DMS 273 (cell line): ENCODE data around the gene PCNX3.
"Not testable (repeated sequence)": the region's sequence is repeated elsewhere in the genome, so short reads cannot be mapped to it uniquely, and the experiment has no call there.

Experiments used
- DNase-seq: peaks from one replicate; lab custom pipeline; 2025; ENCODE audit not compliant: unreplicated experiment; lab: John Stamatoyannopoulos, UW

The PCNX3 gene

DNA sequence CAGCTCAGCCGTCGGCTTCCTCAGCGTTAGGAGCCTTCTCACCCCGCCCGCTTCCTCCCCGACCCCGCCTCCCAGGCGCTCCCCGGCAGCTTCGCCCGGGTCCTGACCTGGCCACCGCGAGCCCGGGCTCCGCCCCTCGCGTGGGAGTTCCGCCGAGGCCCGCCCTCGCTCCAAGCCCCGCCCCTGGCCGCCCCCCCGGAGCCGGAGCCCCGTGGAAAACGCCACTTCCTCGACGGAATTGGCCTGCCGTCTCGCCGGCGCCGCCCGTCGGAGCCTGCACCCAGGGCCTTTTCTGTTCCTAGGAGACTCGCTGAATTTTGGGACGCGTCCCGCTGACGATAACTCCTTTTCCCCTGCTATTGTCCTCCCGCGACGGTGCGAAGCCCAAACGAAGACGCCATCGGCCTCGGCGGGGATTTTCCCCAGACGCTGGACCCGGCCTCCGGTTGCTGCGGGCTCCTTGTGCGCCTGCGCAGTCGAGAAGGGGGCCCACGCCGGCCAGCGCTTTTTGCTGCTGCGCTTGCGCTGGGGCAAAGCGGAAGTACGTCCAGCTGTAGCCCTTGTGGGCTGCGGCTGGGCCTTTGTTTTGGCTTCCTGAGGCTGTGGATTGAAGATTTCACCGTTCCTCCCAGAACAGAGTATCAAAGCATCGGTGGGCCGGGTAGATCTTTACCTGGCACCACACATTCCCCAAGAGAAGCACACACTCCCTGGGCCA, 37.1 kb downstream of the PCNX3 start:
- DNase-seq, result peak; percentile 86

- DNase-seq, result no peak
These were observed 38.0 kb downstream of the PCNX3 start for GRCh38 chr11:65653229-65654225.

DNA sequence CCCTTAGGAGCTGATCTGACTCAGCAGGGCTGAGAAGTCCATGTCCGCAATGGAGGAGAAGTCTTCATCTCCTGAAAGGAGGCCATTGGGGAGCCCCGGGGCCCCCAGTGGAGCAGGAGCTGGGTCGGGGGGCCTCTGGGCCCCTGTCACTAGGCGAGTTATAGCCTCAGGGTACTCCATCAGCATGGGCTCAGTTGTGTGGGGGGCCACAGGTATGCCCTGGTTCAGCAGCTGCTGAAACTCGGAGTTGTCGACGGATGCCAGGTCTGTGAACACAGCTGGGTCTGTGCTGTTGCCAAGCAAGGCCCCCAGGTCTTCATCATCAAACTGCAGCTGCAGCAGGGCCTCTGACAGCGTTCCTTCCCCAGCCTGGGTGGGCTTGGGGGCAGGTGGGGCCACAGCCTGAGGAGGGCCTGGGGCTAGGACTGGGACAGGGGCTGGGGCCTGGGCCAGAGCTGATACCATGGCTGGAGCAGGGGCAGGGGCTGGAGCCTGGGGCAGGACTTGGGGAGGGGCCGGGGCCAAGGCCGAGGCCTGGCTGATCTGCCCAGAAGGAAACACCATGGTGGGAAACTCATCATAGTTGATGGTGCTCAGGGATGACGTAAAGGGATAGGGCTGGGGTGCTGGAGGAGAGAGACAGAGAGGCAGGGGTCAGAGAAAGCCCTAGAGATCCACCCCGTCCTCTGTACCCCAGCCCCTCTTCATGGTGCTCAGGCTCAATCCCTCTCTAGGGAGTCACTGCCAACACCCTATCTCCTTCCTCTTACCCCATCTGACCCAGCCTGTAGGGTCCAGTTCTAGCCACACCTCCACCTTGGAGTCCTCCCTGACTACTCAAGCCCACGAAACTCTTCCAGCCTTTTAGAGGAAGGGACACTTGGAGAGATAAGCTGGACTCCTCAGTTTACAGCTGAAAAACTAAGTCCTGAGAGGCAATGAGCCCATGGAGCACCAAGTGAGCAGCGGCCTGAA, 39.1 kb downstream of the PCNX3 start:
- no peak for DNase-seq

GRCh38 chr11:65655570-65656332, 40.2 kb downstream of the PCNX3 start:
- DNase-seq, result no peak

DNA sequence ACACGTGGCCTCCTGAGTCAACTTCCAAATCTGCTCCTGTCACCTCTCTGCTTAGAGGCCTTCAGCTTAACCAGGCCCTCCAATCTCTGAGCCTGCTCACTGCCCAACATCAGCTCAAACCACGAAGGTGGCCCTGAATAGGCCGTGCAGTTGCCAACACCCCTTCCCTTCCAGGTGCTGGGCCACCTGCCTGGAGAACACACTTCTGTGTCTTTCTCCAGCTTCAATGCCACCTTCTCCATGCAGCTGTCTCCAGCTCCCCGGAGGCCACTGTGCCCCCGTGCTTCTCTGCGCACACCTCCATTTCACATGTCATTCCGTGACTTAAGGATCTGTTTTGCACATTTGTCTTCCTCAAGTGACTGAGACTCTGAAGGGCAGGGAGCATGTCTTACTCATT, 41.9 kb downstream of the PCNX3 start:
- no peak for DNase-seq

GRCh38 chr11:65658174-65659021, 42.8 kb downstream of the PCNX3 start:
- no peak for DNase-seq

DNA sequence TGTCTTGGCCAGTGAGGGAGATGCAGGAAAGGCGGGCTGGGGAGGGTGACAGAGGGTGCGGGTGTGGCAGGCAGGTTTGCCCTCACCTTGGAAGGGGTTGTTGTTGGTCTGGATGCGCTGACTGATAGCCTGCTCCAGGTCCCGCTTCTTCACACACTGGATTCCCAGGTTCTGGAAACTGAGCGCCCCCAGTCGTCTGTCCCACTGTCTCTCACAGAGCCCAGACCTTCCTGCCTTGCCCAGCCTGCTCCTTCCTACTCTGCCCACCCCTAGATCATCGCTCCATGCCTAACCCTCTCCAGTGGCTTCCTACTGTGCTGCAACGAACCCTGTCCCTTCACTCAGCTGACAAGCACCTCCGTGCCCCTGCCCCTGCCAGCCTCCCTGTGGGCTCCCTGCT, 44.5 kb downstream of the PCNX3 start:
- DNase-seq, result no peak

GRCh38 chr11:65660908-65661307, 45.3 kb downstream of the PCNX3 start:
- not testable (repeated sequence) for DNase-seq

- no peak for DNase-seq
These were observed 46.1 kb downstream of the PCNX3 start for GRCh38 chr11:65661599-65662246.

DNA sequence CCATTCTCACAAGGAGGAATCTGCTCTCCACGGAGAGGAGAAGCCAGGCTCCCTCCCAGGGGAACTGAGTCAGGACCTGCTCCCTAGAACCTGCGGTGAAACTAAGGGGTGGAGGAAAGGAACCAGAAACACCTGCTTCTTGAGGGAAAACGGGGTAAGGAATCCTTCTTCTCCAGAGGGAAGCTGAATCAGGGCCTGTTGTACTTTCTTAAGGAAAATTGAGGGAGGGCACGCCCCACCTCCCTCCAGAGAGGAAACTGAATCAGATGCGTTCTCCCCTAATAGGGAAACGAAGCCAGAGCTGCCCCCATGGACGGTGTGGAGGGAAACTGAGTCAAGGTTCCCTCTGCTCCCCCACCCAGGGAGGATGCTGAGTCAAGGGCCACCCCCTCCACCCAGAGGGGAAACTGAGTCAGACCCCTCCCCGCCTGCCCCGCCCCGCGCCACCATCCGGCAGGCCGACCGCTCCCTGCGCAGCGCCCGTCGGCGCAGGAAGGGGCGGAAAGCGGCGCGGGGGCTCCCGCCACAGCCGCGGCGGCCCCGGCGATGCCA, 46.7 kb downstream of the PCNX3 start:
- no peak for DNase-seq

DNA sequence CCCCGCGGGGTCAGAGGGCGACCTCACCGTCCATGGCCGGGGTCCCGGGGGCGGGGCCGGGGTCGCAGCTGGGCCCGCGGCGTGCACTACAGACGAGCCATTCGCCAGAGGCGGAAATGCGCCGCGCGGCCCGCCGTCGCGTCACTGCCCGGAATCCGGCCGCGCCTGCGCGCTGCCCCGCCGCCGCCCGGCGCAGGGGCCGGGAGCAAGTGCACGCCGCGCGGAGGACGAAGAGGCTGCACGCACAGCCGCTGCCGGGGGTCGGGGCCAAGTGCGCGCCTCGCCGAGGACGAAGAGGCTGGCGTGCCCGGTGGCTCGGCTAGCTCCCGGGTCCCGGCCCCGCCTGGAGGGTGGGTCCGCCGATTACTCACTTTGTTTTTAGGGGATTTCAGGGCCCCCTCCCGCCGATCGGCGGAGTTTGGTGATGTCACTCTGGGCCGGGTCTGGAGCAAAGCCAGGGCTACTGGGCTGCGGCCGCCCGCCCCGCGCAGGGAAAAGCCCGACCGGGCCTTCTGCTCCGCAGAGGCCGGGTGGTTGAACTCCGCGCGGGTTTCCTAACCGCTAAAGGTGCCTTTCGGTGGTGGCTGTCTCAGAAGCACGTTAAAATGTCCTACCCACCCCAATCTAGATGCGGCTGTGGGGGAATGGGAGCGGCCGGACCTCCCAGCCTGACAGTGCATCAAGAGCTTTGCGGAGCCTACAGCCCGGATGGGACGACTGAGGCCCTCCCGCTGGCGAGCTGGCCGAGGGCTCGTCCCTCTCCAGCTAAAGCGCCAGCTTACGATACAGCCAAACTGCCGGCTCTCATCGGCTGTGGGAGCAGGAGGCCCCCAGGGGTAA, 47.4 kb downstream of the PCNX3 start, which contains the start of gene RELA:
RELA (minus strand) TSS at position 118 of the 840 bp plus-strand sequence; CDS start at position 34, 84 bp downstream.
- DNase-seq, result peak; percentile 94

- DNase-seq, result peak; percentile 58
These were observed 48.1 kb downstream of the PCNX3 start for GRCh38 chr11:65663639-65664200.

DNA sequence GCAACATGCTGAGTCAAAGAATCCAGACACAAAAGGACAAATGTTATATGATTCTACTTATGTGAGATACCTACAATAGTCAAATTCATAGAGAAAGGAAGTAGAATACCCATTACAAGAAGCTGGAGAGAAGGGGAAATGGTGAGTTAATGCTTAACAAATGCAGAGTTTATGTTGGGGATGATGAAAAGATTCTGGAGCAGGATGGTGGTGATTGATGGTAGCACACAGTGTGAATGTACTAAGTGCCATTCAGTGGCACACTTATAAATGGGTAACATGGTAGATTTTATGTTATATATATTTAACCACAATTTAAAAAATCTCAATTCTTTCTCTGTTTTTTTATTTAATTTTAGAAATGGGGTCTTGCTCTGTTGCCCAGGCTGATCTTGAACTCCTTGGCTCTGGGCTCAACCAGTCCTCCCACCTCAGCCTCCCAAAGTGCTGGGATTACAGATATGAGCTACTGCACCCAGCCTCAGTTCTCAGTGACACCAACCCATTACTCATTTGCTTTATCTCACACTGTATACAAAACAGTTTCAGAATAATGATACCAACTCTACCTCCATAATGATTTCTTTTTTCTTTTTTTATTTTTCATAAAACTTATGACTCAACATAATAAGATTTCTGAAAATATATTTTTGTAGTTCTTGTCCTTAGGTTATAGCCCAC, 56.7 kb downstream of the PCNX3 start:
- no peak for DNase-seq

GRCh38 chr11:65672982-65673381, 57.4 kb downstream of the PCNX3 start:
- no peak for DNase-seq

GRCh38 chr11:65680192-65680743, 64.7 kb downstream of the PCNX3 start:
- DNase-seq, result no peak

DNA sequence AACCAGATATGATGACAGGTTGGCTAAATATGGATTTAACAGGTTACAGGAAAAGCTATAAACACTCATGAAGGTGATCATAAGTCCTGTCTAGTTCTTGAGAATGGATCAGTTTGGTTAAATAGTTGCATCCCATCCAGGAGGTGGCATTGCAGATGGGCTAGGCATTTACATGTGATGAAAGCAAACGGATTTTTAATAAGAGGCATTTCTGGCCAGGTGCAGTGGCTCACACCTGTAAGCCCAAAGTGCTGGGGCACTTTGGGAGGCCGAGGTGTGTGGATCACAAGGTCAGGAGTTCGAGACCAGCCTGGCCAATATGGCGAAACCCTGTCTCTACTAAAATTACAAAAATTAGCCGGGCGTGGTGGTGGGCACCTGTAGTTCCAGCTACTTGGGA, 67.9 kb downstream of the PCNX3 start:
- not testable (repeated sequence) for DNase-seq
